ENCODE measurements around the gene TNFAIP1.

DNA sequence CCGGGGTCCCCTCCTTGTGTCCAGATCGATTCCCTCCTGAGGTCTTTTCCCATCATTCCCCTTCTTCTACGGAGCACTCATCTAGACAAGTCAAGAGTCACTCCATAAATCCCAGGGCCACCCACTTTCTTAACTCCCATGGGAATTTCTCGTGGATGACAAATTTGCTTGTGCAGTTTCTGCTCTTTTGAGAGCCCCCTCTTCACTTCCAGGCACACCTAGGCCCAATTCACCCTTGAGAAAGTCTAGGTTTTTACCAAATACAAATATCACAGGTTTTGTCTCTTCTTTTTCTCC, 22.3 kb downstream of the TNFAIP1 start:
- no peak for TF ChIP-seq GATA2 (IDR thresholded peaks at IDR 0.05; ENCODE audit: low read depth, low read length)
- no peak for TF ChIP-seq GATA3 (IDR thresholded peaks at IDR 0.05; ENCODE audit: low read depth, low read length)
